ENCODE data around the gene FEM1A.
"Not testable (repeated sequence)": the region's sequence is repeated elsewhere in the genome, so short reads cannot be mapped to it uniquely, and the experiment has no call there.

FEM1A gene

DNA sequence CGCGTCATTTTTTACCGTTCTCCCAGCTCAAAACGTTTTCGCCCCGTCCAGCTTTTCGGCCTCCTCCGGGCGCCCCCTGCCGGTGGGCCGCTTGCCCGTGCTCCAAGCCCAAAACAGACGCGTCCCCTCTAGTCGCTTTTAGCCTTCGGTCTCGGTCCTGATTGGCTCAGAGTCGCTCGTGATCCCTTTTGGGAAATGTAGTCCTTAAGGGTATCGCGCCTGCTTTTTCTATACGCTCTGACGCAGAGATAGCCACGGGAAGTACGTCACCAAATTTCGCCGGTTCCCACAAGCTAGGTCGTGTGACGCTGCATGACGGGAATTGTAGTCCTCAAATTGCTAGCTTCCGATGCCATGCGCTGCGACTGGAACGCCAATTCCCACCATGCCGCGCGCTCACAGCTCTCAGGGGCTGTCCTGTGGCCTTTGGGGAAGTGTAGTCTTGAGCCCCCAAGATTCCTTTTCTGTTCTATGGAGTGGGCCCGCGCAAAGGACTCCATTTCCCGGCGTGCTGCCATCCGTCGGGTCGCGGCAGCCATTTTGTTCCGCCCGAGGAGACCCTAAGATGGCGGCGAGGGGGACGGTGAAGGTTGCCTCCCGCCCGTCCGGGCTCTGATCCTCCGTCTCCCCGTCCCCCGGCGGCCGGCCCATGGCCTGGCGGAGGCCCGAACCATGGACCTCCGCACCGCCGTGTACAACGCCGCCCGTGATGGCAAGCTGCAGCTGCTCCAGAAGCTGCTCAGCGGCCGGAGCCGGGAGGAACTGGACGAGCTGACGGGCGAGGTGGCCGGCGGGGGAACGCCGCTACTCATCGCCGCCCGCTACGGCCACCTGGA lies at the start of gene FEM1A:
Gene FEM1A, plus strand, starts transcription at position 552 of the 836 bp plus-strand sequence. Its CDS starts 121 bp downstream, at position 673.
- DNase-seq: peak; percentile 98

DNA sequence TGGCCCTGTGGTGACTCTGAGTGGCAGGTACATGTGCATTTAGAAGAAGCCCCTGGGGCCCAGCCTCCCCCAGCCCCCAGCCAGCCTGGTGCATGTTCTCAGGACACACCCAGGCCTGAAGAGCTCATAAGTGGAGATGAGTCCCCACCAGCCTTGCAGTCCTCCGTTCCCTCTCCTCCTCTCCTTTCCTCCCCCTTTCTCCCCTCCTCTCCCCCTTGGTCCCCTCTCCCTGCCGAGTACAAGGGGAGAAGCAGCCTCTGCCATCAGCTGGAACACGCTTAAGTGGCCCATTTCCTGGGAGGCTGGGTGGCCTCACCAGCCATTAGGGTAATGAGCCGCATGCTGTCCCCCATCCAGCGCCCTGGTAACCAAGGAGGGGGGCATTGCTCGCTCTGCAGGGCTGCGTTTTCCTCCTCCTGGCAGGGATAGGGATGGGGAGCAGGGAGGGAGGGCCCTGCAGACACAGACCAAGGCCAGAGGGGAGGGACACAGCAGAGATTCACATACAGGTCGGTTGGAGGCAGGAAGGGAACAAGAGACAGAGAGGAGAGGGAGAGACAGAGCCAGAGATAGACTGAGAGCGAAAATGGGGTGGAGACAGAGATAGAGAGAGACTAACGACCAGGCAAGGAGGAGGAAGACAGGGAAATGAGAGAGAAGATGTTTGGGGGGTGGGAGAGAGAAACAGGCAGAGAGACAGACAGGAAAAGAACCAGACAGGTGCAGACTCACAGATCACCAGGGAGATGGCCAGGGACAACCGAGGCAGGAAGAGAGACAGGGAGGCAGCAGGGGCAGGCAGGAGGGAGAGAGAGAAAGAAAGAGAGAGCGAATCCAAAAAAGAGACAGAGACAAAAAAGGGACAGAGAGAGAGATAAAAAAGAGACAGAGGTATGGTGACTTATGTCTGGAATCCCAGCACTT lies 48.5 kb upstream of the FEM1A start:
- DNase-seq: no peak

- DNase-seq: no peak
Observed at GRCh38 chr19:4744451-4745174, 46.9 kb upstream of the FEM1A start.

GRCh38 chr19:4745175-4745574 lies 46.4 kb upstream of the FEM1A start:
- DNase-seq: not testable (repeated sequence)

GRCh38 chr19:4745986-4746385 lies 45.5 kb upstream of the FEM1A start:
- DNase-seq: no peak

DNA sequence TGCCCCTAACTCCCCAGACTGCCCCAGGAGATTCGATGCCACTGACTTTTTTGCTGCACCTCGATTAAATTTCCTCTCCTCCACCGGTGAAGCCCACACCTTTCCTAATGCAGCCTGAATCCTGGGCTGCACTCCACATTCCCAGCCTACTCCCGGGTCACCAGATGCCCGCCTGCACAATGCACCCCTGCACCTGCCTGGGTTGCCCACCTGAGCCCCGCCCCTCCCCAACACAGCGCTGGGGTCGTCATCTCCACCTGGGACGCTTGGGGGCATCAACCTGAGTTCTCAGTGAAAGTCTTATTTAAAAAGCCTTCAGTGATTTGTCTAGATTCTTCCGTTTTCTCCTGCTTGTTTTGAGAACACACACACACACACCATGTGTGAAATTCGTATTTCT lies 43.3 kb upstream of the FEM1A start:
- no peak for DNase-seq

GRCh38 chr19:4748589-4748988 lies 42.9 kb upstream of the FEM1A start:
- DNase-seq: no peak

DNA sequence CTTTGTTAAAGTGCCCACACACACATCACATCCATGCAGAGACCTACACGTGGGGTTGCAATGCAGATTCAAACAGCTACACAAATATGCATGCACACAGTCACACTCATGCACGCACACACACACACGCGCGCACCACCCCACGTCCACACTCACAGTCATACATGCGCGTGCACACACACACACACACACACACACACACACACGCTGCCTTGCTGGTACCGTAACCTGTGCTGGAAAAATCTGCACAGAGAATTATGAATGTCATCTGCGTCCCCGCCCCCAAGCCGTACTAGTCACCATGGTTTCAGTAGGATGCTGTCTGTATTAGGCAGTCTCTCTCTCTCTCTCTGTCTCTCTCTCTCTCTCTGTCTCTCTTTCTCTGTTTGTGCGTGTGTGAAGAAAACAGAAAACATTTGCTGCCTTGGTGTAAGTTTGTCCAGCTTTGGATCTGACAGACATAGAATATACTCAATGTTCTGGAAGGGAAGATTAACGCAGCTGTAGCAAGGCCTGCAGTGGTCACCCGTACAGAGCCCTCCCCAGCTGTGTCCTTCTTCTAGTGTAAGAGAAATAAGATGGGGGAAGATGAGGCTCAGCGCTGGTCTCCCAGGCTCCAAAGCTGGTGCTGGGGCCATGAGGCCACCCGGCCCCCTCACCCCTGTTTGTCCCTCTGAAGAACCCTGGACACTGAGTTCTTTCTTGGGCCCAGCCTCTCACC lies 41.5 kb upstream of the FEM1A start:
- DNase-seq: no peak

GRCh38 chr19:4754248-4754647 lies 37.3 kb upstream of the FEM1A start:
- DNase-seq: no peak

- no peak for DNase-seq
Observed at GRCh38 chr19:4755459-4755858, 36.1 kb upstream of the FEM1A start.

DNA sequence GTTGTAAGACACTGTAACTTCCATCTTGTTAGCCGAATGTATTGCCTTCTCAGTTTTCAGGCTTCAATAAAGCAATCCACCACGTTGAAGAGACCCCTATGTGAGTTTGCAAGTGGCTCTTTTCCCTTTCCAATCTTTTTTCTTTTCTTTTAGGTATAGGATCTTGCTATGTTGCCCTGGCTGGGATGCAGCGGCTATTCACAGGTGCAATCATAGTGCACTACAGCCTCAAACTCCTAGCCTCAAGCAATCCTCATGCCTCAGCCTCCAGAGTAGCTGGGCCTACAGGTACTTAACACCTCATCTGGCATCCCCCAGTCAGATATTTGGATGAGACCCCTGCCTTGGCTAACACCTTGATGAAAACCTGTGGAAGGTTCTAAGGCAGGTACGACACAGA lies 33.5 kb upstream of the FEM1A start:
- no peak for DNase-seq

DNA sequence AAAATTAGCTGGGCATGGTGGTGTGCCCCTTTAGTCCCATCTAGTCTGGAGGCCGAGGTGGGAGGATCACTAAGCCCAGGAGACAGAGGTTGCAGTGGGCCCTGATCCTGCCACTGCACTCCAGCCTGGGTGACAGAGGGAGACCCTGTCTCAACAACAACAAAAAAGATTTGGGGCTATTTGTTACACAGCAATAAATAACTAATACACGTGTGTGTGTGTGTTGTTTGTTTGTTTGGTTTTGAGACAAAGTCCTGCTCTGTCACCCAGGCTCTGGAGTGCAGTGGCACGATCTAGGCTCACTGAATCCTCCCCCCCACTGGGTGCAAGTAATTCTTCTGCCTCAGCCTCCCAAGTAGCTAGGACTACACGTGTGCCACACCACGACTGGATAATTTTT lies 32.9 kb upstream of the FEM1A start:
- DNase-seq: no peak

DNA sequence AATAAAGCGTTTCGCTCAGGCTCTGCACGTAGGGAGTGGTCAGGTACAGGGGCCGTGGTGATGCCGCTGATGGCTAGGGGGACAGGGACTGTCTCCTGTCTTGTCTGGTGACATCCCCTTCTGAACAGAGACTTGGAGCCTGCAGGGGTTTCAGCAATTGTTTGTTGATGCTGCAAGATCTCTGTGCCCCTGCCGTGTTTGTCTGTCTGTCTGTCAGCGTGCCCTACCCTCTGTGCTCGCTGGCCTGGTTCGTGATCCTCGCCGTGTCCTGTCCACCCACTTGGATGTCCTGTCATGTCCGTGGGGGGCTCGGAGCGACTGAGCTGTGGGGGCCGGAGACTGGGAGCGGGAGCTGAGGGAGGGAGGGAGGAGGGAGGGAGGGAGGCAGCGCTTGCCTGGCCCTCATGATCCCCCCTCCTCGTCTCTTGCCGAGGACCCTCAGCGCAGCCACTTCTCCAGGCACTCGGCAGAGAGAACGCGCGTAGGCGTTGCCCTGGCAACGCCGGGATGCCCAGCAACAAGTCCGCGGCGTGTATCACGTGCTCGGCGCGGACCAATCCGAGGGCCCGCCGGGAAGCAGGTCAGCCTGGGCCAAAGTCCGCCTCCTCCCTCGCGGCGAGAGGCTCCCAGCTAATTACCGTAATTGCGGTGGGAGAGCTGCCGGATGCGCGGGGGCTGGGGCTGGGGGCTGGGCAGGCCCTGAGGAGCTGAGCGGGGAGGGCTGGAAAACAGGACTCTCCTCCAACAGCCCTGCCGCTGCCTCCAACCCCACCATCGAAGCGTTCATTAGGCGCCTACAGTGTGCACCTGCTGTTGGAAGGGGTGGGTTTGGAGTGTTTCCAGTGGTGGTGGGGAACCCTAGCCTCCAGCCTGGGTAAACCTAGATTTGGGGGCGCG lies 31.9 kb upstream of the FEM1A start:
- DNase-seq: peak; percentile 80

GRCh38 chr19:4760285-4760650 lies 31.3 kb upstream of the FEM1A start:
- DNase-seq: no peak

GRCh38 chr19:4763021-4763420 lies 28.5 kb upstream of the FEM1A start:
- DNase-seq: no peak

GRCh38 chr19:4764393-4764660 lies 27.2 kb upstream of the FEM1A start:
- no peak for DNase-seq

- DNase-seq: peak; percentile 72
Observed at GRCh38 chr19:4768934-4769777, 22.4 kb upstream of the FEM1A start.

DNA sequence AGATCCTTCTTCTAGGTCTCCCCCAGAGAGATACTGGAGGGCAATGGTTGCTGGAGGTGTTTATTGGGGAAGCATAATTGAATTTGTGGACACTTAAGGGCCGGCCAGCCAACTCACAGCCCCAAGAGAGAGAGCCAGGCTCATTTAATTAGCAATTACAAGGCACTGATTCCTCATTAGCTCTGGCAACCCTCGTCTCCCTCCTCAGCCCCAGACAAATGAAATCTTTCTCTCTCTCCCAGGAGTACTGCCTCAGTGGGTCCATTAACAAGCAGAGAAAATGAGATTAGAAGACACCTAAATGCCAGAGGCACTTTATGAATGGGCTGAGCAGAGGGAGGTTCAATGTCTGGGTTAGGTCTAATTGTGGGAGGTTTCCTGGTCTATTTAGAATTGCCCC lies 19.0 kb upstream of the FEM1A start:
- DNase-seq: no peak

DNA sequence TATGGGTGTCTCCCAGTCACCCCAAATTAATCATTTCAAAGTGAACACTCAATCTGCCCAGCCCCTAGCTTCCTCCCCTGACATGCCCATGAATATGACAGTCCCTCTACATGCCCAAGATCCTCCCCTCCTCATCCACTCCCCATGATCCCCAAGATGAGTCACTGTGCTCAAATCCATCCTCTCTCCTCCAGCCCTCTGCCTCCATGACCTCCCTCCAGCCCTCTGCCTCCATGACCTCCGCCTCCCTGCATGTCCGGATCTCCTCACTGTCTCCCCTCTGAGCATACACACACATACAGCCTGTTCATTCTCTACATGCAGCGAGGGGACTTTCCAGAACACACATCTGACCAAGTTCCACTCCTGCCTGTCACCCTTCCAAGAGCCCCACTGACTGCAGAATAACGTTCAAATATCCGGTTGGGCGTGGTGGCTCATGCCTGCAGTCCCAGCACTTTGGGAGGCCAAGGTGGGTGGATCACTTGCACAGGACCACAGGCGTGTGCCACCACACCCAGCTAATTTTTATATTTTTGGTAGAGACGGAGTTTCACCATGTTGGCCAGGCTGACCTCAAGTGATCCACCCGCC lies 18.4 kb upstream of the FEM1A start:
- DNase-seq: no peak

GRCh38 chr19:4774136-4774535 lies 17.4 kb upstream of the FEM1A start:
- no peak for DNase-seq

All from NCI-H2029 treated with DMSO at 0.1 percent for 48 hours (cell line).